Gastroesophageal sphincter (tissue), 3 donors: Measurements from ENCODE around the gene ATP5IF1.

Source experiments
- POLR2A ChIP-seq, 2 donors: fragments of 450-650 bp; IDR thresholded peaks; one replicate each; pipeline ENCODE4 v1.6.1; 2017; ENCODE audit warnings: antibody characterized with exemption in 2 of 2, mild to moderate bottlenecking in 2 of 2, moderate library complexity in 1 of 2
- POLR2AphosphoS5 ChIP-seq: sonication (generic); formaldehyde crosslinking; IDR thresholded peaks from one replicate; pipeline ENCODE4 v1.6.1; 2017; ENCODE audit warnings: antibody characterized with exemption
- TF ChIP-seq, protein P1 (sequence below), 4 experiments: fragments of 200-600 bp in 2 of 4; fragments of 450-650 bp in 2 of 4; sonication (generic) in 1 of 4; IDR thresholded peaks; one replicate each; pipeline ENCODE4 v1.5.1; 2017 to 2019; ENCODE audit warnings: antibody characterized with exemption in 4 of 4, mild to moderate bottlenecking in 2 of 4, moderate library complexity in 2 of 4

DNA sequence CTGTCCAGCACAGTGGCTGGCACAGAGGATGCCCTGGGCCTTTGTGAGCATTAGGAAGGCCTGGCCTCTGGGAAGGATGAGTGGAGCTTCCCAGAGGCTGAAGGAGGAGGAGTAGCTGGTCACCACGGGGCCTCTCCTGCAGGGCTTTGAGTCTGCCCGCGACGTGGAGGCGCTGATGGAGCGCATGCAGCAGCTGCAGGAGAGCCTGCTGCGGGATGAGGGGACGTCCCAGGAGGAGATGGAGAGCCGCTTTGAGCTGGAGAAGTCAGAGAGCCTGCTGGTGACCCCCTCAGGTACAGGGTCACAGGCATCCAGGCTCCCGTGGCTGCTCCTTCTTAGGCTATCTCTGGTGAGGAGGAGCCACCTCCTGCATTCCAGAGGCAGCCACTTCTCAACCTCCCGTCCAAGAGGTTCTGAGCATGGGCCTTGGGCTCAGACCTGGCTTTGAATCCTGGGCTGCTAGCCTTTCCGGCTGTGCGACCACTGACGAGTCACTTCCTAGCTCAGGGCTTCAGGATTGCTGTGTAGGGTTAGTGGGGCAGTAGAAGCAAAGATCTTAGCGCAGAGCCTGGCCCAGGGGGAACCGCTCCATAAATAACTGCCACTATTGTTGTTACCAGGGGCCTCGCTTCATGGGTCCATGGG is 37.4 kb downstream of the ATP5IF1 start:
- TF ChIP-seq, protein P1, sequence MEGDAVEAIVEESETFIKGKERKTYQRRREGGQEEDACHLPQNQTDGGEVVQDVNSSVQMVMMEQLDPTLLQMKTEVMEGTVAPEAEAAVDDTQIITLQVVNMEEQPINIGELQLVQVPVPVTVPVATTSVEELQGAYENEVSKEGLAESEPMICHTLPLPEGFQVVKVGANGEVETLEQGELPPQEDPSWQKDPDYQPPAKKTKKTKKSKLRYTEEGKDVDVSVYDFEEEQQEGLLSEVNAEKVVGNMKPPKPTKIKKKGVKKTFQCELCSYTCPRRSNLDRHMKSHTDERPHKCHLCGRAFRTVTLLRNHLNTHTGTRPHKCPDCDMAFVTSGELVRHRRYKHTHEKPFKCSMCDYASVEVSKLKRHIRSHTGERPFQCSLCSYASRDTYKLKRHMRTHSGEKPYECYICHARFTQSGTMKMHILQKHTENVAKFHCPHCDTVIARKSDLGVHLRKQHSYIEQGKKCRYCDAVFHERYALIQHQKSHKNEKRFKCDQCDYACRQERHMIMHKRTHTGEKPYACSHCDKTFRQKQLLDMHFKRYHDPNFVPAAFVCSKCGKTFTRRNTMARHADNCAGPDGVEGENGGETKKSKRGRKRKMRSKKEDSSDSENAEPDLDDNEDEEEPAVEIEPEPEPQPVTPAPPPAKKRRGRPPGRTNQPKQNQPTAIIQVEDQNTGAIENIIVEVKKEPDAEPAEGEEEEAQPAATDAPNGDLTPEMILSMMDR (IDR thresholded peaks at IDR 0.05), result no peak
- TF ChIP-seq POLR2AphosphoS5 (no peak), POLR2A (IDR thresholded peaks at IDR 0.05) (no peak)
